NOMO-1 treated with DMSO at 0.1 percent for 48 hours (cell line): Measurements from ENCODE around the gene TBC1D1.
"Not testable (repeated sequence)": the region's sequence is repeated elsewhere in the genome, so short reads cannot be mapped to it uniquely, and the experiment has no call there.

Source experiments
- DNase-seq: peaks from one replicate; lab custom pipeline; 2025; ENCODE audit not compliant: unreplicated experiment; lab: John Stamatoyannopoulos, UW

TBC1D1 gene

GRCh38 chr4:37960098-37960497, 69.2 kb downstream of the TBC1D1 start, which contains the start of gene PTTG2:
Gene PTTG2, plus strand, starts transcription at chr4:37960398. Its CDS starts 37 bp downstream, at chr4:37960435.
- no peak for DNase-seq

GRCh38 chr4:37960679-37961450, 70.0 kb downstream of the TBC1D1 start:
- no peak for DNase-seq

DNA sequence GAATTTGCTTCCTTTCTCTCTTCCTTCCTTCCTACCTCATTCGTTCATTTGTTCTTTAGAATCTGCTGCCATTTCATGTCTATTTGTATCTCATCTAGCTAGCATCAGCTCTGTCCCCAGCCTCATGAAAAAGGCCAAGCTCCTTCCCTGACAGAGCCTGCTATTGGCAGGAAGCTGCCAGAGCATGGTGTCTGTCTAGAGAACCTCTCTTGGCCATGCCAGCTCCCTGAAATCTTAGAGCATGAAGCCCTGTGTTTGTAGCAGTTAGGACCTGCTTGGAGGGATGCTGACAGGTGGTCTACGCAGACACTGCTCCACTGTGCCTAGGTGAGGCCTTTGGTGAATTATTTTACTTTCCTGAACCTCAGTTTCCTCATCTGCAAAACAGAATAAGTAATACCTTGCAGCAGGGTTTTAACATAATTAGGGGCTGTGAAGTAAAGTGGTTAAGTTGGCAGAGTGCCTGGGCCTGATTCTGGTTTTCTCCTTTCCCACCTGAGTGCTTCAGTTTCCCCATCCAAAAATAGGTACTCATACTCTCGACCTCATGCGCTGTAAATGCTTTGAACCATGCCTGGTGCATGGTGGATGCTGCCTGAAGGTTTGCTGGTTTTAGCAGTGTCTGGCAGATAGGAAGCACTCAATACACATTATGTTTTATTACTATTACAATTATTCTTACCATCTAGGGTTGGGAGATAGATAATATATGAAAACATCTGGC, 74.0 kb downstream of the TBC1D1 start:
- DNase-seq: no peak

DNA sequence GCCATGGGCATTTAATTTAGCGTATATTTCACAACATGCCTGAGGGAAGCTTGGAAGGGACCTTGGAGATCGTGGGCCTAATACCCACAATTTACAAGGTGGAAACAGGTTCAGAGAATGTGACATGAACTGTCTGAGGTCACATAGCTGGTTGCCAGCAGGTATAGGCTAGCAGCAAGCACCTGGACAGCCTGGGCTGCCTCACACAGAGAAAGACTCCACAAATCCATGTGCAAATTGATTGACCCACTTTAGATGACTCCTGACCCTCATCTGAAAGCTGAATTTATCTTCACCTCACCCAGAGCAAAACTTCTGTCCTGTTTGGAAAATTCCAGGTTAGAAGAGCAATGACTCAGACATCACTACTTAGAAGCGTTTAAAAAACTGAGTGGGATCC, 75.2 kb downstream of the TBC1D1 start:
- DNase-seq: no peak

- peak; percentile 33 for DNase-seq
These were observed 76.9 kb downstream of the TBC1D1 start for GRCh38 chr4:37967736-37968135.

DNA sequence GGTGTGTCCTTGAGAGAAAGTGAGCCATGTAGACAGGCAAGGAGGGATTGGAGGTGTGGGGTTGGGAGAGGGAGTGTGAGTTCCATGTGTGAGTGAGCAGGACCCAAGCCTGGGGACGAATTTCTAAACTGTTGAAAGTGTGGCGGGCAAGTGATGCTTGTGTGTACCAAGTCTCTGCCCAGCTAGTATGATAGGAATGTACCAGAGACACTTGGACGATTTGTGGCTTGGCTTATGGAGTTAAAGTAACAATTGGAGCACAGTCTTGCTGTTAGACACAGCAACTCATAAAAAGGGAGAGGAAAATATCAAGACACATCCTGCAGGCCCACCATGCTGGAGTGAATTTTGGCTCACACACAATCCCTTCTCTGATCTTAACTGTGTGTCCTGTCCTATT, 77.9 kb downstream of the TBC1D1 start:
- no peak for DNase-seq

DNA sequence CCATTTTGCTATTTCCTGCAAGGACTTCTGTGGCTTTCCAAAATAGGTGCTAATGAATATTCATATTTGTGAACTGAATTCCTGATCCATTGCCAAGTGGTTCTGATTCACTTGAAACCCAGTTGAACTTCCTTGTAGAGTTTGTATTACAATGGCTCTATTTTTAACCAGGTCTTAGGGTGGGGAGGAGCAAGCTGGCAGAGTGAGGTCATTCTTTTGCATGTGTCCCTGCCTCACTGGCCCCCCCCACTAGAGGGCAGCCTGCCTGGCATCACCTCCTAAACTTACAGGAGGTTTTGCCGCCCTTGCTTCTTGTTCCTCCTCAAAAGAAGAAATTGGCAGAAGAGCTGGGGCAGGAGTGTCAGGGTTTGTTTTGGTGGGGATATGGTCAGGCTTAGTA, 79.8 kb downstream of the TBC1D1 start:
- peak; percentile 36 for DNase-seq

DNA sequence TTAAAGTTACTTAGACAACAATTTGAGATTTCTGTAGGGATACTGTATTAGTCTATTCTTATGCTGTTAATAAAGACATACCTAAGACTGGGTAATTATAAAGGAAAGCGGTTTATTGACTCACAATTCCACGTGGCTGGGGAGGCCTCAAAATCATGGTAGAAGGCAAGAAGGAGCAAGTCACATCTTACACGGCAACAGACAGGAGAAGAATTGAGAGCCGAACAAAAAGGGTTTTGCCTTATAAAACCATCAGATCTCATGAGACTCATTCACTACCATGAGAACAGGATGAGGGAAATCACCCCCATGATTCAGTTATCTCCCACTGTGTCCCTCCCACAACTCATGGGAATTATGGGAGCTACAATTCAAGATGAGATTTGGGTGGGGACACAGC, 80.3 kb downstream of the TBC1D1 start:
- DNase-seq: no peak

- DNase-seq: no peak
These were observed 82.6 kb downstream of the TBC1D1 start for GRCh38 chr4:37973441-37973840.

DNA sequence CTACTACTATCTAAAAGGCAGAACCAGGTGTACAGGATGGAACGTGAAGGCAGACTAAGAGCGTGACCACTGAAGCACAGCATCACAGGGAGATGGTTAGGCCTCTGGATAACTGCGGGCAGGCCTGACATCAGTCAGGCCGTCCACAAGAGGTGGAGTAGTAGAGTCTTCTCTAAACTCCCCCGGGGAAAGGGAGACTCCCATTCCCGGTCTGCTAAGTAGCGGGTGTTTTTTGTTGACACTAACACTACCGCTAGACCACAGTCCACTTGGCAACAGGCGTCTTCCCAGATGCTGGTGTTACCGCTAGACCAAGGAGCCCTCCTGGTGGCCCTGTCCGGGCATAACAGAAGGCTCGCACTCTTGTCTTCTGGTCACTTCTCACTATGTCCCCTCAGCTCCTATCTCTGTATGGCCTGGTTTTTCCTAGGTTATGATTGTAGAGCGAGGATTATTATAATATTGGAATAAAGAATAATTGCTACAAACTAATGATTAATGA, 84.5 kb downstream of the TBC1D1 start:
- DNase-seq: not testable (repeated sequence)

- DNase-seq: no peak
These were observed 85.6 kb downstream of the TBC1D1 start for GRCh38 chr4:37976507-37976906.

DNA sequence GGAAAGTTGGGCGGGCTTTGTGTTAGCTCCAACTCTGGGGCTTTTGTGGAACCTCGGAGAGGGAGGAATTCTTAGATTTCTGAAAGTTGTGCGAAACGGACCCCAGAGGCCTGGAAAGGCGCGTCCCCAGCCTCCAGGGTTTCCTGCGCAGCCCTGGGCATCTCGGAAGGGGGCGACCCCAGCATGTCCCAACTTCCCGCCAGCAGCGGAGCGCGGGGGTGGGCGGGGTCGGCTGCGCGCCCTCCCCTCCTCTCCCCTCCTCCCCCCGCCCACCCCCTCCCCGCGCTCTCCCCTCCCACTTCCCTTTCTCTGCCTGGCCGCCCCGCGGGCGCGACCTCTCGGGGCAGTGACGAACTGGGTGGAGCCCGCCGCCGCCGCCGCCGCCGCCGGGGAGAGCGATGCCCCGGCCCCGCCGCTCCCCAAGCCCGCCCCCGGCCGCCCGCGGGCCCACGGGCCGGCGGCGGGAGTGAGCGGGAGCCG, 86.1 kb downstream of the TBC1D1 start:
- DNase-seq: peak; percentile 83

DNA sequence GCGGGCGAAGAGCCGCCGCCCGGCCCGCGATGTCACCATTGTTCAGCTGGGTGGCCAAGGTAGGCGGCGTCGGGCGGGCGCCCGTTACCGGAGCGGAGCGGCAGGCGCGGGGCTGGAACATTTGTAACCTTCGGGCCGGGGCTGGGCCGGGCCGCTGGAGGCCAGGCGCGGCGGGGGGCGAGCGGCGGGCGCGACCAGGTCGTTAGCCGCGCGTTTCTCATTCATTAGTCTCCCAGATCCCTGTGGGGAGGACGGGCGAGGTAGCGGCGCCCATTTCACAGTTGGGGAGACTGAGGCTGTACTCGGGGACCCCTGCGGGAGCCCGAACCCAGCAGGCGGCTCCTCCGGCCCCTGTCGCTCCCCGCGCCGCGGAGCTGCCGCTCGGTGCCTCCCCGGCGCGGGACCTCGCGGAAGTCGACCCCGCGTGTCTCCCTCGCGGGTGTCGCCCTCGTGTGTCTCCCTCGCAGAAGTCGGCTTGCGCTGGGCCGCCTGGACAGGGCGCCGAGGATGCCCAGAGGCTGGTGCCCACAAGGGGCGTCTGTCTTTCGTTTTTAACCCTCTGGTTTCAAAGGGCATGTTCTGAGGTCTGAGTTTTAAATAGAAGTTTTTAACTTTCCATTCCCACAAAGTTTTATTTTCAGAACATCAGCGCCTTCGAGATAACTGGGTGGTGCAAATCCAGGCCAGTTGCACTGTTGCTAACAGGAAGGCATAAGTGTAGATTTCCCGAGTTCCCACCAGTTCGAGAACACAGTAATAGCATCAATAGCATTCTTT, 86.8 kb downstream of the TBC1D1 start:
- DNase-seq: peak; percentile 82

- peak; percentile 39 for DNase-seq
These were observed 87.5 kb downstream of the TBC1D1 start for GRCh38 chr4:37978248-37978924.

GRCh38 chr4:37980246-37980645, 89.4 kb downstream of the TBC1D1 start:
- no peak for DNase-seq

- DNase-seq: no peak
These were observed 90.5 kb downstream of the TBC1D1 start for GRCh38 chr4:37981425-37981824.

- no peak for DNase-seq
These were observed 91.2 kb downstream of the TBC1D1 start for GRCh38 chr4:37981844-37982720.

GRCh38 chr4:37982736-37983135, 91.9 kb downstream of the TBC1D1 start:
- no peak for DNase-seq

DNA sequence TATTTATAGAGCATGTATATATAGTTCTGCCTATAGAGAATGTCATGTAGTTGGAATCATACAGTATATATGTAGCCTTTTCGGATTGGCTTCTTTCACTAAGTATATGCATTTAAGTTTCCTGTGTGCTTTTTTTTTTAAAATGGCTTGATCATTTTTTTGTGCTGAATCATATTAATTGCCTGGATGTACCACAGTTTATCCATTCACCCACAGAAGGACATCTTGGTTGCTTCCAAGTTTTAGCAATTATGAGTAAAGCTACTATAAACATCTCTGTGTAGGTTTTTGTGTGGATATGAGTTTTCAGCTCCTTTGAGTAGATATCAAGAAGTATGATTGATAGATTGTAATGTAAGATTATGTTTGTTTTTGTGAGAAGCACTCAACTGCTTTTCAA, 93.1 kb downstream of the TBC1D1 start:
- DNase-seq: no peak
